A673 (cell line): ENCODE data around the gene ZNRF2. TPM values are rescaled to one million over a fixed set of nuclear protein-coding genes. Genes with fewer than 3 reads are reported as not detected.

ENCODE experiments used
- BruUV-seq: library from RNA; stranded (reverse); fragments of 400-500 nt; replicated peaks from 2 replicates; lab custom pipeline; 2021; lab: Mats Ljungman, UMichigan
- CTCF ChIA-PET: fragments of 300-600 bp; sonication (Branson Sonifier 250); formaldehyde crosslinking; loops from one replicate; lab custom pipeline; 2022; ENCODE audit warnings: antibody characterized with exemption; lab: Charles Lee
- POLR2A ChIA-PET: fragments of 300-600 bp; sonication (Branson Sonifier 250); formaldehyde crosslinking; loops from one replicate; lab custom pipeline; 2022; ENCODE audit warnings: antibody characterized with exemption; ENCODE audit not compliant: low non-redundant PET; lab: Charles Lee
- DNase-seq: peaks from one replicate; pipeline ENCODE4 v3.0.0-alpha.2; 2015; ENCODE audit warnings: low spot score
- H3K27ac ChIP-seq: fragments of 200-600 bp; sonication (generic); 2 replicates; pipeline ENCODE4 v1.5.1; 2016; ENCODE audit warnings: mixed run types, low read depth, mild to moderate bottlenecking, mixed read lengths, antibody characterized with exemption, low read length; ENCODE audit not compliant: poor library complexity, severe bottlenecking
- H3K27me3 ChIP-seq: fragments of 200-600 bp; sonication (generic); replicated peaks from 2 replicates; pipeline ENCODE4 v1.6.1; 2017; ENCODE audit warnings: mixed run types, low read depth, mild to moderate bottlenecking, mixed read lengths, antibody characterized with exemption, low read length; ENCODE audit not compliant: insufficient read depth, poor library complexity
- H3K36me3 ChIP-seq: fragments of 200-600 bp; sonication (generic); 2 replicates; pipeline ENCODE4 v1.6.1; 2016; ENCODE audit warnings: mixed run types, mild to moderate bottlenecking, mixed read lengths, antibody characterized with exemption, low read length; ENCODE audit not compliant: insufficient read depth, poor library complexity, severe bottlenecking
- H3K4me1 ChIP-seq: fragments of 200-600 bp; sonication (generic); 2 replicates; pipeline ENCODE4 v1.6.1; 2017; ENCODE audit warnings: mixed run types, mild to moderate bottlenecking, mixed read lengths, antibody characterized with exemption, low read length; ENCODE audit not compliant: insufficient read depth, poor library complexity, severe bottlenecking
- H3K4me3 ChIP-seq: fragments of 200-600 bp; sonication (generic); 2 replicates; pipeline ENCODE4 v1.5.1; 2016; ENCODE audit warnings: low read depth, mixed run types, mild to moderate bottlenecking, mixed read lengths, low read length; ENCODE audit not compliant: poor library complexity, severe bottlenecking
- H3K9me3 ChIP-seq: fragments of 200-600 bp; sonication (generic); 2 replicates; pipeline ENCODE4 v1.6.1; 2016; ENCODE audit warnings: mixed run types, low read depth, mild to moderate bottlenecking, mixed read lengths, antibody characterized with exemption, low read length; ENCODE audit not compliant: poor library complexity, severe bottlenecking
- EZH2 ChIP-seq: fragments of 200-600 bp; sonication (generic); IDR thresholded peaks from 2 replicates; pipeline ENCODE4 v1.6.1; 2017; ENCODE audit warnings: borderline replicate concordance, low read depth, mild to moderate bottlenecking, mixed read lengths, antibody characterized with exemption, low read length; ENCODE audit not compliant: poor library complexity, severe bottlenecking
- intact Hi-C: fragments of 100-400 bp; cut with micrococcal nuclease; formaldehyde crosslinking; loops from one replicate; pipeline ENCODE4 v1.10.0; 2022; ENCODE audit not compliant: unreplicated experiment
- total RNA-seq: library from RNA; stranded (reverse); gene quantifications from 2 replicates; pipeline ENCODE4 v1.2.3, GENCODE V29; 2021
- TF ChIP-seq, protein P1 (sequence below): fragments of 300-800, 200-600 bp; sonication (generic); conservative IDR thresholded peaks from 2 replicates; pipeline ENCODE4 v1.5.1; 2017; ENCODE audit warnings: low read depth, mild to moderate bottlenecking, antibody characterized with exemption, low read length, moderate library complexity, mixed read lengths

The ZNRF2 gene
- total RNA-seq, 1 experiment from 2014 or later: 8.1 TPM

DNA sequence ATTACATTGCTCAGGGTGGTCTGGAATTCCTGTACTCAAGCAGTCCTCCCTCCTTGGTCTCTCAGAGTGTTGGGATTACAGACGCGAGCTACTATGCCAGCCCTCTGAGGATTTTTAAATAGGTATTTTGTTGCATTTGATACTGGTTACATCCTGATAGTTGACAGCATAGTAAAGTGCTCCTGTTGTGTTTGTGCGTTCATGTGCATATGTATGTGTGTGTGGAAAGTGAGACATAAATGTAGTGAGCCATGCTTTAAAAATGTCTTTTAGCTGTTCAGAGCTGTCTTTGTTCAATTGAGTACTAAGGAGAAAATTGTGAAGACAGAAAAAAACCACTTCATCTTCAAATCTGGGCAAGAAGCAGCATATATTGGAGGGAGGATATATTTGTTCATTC lies 27.8 kb downstream of the ZNRF2 start:
- Histone ChIP-seq H3K9me3 (no peaks in the 10 kb centered on the region), H3K27ac (no peak overlapping the region), H3K4me3 (no peak overlapping the region), H3K36me3 (no peaks in the 10 kb centered on the region), H3K27me3 (no peaks in the 10 kb centered on the region), H3K4me1 (peaks cover 20% of the 10 kb centered on the region)
- POLR2A ChIA-PET: no interaction called here
- CTCF ChIA-PET: no interaction called here
- BruUV-seq: no TSS peak
- intact Hi-C loops: no loop called here
- TF ChIP-seq, protein P1, sequence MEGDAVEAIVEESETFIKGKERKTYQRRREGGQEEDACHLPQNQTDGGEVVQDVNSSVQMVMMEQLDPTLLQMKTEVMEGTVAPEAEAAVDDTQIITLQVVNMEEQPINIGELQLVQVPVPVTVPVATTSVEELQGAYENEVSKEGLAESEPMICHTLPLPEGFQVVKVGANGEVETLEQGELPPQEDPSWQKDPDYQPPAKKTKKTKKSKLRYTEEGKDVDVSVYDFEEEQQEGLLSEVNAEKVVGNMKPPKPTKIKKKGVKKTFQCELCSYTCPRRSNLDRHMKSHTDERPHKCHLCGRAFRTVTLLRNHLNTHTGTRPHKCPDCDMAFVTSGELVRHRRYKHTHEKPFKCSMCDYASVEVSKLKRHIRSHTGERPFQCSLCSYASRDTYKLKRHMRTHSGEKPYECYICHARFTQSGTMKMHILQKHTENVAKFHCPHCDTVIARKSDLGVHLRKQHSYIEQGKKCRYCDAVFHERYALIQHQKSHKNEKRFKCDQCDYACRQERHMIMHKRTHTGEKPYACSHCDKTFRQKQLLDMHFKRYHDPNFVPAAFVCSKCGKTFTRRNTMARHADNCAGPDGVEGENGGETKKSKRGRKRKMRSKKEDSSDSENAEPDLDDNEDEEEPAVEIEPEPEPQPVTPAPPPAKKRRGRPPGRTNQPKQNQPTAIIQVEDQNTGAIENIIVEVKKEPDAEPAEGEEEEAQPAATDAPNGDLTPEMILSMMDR: no peak
- TF ChIP-seq EZH2: no peak
- DNase-seq: peak; percentile 12

DNA sequence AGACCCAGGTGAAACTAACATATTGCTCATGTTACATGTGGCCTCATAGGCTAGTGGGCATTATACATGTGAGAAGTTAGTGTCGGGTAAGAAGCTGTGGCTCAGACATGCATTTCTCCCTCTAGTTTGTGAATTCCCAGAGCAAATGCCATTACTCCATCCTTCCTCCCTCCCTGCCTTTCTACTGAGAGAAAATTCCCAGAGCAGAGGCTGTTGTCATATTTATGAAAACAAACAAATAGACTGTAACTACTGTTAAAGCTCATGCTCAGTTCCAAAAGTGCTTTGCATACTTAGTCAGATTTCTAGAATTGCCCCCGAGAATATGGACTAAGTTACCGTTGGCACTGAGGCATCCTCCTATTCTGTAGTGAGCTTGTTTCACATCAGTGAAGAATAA lies 29.0 kb downstream of the ZNRF2 start:
- Histone ChIP-seq H3K4me1 (peaks cover 17% of the 10 kb centered on the region), H3K4me3 (no peak overlapping the region), H3K27me3 (no peaks in the 10 kb centered on the region), H3K9me3 (no peaks in the 10 kb centered on the region), H3K36me3 (no peaks in the 10 kb centered on the region), H3K27ac (no peak overlapping the region)
- CTCF ChIA-PET: no interaction called here
- BruUV-seq: no TSS peak
- intact Hi-C loops: no loop called here
- POLR2A ChIA-PET: no interaction called here
- no peak for TF ChIP-seq EZH2
- TF ChIP-seq, protein P1: no peak
- DNase-seq: no peak

DNA sequence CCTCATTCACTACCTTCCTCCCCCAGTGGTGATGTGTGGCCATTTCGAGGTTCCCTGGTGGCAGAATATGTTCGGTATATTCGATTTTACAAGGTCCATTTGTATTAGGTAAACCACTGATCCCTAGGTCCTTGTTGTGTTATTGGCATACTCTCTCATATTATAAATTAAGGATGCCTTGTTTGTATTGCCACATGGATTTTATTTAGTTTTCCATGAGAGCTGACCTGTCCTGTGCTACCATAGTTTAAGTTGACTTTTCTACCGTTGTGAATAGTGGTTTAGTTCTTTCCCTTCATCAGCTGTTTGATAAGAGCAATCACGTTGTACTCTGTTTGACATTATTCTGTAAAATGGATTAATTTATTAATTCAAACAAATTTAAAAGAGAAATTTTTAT lies 29.4 kb downstream of the ZNRF2 start:
- TF ChIP-seq EZH2: no peak
- TF ChIP-seq, protein P1: no peak
- H3K4me3 ChIP-seq: no peak overlapping the region
- intact Hi-C loops: no loop called here
- H3K27ac ChIP-seq: no peak overlapping the region
- H3K36me3 ChIP-seq: no peaks in the 10 kb centered on the region
- H3K27me3 ChIP-seq: no peaks in the 10 kb centered on the region
- H3K4me1 ChIP-seq: peaks cover 13% of the 10 kb centered on the region
- no peak for DNase-seq
- BruUV-seq: no TSS peak
- ChIA-PET CTCF (no interaction called here), POLR2A (no interaction called here)
- no peaks in the 10 kb centered on the region for H3K9me3 ChIP-seq
